D341Med (cell line): ENCODE results near the gene PLD4.
"Not testable (repeated sequence)": the region's sequence is repeated elsewhere in the genome, so short reads cannot be mapped to it uniquely, and the experiment has no call there.

ENCODE experiments used
- DNase-seq: peaks from one replicate; pipeline ENCODE4 v3.0.0; 2012; ENCODE audit warnings: low spot score

Gene PLD4, protein sequence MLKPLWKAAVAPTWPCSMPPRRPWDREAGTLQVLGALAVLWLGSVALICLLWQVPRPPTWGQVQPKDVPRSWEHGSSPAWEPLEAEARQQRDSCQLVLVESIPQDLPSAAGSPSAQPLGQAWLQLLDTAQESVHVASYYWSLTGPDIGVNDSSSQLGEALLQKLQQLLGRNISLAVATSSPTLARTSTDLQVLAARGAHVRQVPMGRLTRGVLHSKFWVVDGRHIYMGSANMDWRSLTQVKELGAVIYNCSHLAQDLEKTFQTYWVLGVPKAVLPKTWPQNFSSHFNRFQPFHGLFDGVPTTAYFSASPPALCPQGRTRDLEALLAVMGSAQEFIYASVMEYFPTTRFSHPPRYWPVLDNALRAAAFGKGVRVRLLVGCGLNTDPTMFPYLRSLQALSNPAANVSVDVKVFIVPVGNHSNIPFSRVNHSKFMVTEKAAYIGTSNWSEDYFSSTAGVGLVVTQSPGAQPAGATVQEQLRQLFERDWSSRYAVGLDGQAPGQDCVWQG

DNA sequence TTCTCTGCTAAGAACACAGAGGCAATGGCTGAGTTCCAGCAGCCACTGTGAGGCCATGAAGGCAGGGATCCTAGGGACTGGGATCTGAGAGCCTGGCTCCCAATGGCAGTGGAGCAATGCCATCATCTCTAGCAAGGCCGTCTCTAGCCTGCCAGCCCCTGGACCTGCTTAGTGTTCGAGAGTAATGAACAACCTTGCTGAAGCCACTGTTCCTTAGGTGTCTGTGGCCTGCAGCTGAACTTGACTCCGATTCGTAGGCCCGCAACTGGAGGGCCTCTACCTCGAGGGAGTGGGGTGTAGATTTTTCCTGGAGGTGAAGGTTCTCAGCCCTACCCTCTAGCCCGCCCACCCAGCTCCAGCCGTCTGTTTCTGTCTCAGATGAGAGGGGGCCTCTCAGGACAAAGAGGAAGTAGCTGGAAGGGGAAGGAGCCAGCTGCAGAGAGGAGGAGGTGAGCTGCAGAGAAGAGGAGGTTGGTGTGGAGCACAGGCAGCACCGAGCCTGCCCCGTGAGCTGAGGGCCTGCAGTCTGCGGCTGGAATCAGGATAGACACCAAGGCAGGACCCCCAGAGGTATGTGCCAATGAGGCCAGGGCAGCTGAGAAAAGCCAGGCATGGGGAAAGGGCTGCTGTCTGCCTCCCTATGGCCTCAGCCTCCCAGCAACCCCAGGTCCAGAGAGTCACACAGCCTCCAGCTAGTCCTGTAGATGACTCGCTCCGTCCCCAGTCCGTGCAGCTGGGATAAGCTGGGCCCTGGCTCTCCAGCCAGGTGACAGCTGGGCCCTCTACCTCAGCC lies at the start of gene PLD4:
Gene PLD4, plus strand, starts transcription at position 459 of the 793 bp plus-strand sequence. CDS start 2,262 bp downstream, outside the sequence.
- no peak for DNase-seq

DNA sequence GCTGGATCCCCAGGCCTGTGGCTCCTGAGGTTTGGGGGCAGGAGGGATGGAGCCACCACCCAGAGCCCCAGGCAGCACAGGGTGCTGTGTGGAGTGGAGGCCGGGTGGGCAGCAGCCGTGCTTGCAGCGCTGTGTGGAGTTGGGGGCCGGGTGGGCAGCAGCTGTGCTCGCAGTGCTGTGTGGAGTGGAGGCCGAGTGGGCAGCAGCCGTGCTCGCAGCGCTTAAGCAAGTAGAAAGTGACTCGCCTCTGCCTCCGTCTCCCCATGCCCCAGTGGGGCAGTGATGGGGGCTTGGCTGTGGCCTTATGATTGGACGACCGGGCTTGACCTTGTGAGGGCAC lies 49.3 kb upstream of the PLD4 start:
- no peak for DNase-seq

DNA sequence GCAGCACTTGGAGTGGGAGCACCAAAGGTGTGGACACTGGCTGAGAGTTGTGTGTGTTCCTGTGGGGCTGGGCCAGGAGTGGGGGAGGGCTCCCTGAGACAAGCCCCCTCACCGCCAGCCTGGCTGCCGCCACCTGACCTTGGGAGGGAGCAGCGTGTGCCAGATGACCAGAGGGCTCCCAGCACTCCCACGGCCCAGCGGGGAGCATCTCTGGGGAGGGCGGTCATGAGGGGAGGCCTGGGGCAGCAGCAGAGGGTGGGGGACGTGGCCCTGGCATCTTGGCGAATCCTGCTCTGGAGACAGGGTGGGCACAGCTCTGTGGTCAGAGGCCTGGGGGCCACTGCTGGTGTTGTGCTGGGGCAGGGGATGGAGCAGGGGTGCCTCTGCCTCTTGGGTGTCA lies 48.9 kb upstream of the PLD4 start:
- DNase-seq = no peak

DNA sequence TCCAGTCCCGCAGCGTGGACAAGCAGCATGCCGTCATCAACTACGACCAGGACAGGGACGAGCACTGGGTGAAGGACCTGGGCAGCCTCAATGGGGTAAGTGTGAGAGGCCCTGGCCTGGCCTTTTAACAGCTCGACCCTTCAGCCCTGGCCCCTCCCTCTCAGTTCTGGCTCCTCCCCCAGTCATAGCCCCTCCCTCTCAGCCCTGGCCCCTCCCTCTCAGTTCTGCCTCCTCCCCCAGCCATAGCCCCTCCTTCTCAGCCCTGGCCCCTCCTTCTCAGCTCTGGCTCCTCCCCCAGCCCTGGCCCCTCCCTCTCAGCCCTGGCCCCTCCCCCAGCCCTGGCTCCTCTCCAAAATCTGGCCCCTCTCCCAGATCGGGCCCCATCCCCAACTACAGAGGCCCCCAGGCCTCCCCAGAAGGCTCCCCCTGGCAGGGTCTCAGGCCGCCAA lies 48.4 kb upstream of the PLD4 start:
- peak; percentile 74 for DNase-seq

DNA sequence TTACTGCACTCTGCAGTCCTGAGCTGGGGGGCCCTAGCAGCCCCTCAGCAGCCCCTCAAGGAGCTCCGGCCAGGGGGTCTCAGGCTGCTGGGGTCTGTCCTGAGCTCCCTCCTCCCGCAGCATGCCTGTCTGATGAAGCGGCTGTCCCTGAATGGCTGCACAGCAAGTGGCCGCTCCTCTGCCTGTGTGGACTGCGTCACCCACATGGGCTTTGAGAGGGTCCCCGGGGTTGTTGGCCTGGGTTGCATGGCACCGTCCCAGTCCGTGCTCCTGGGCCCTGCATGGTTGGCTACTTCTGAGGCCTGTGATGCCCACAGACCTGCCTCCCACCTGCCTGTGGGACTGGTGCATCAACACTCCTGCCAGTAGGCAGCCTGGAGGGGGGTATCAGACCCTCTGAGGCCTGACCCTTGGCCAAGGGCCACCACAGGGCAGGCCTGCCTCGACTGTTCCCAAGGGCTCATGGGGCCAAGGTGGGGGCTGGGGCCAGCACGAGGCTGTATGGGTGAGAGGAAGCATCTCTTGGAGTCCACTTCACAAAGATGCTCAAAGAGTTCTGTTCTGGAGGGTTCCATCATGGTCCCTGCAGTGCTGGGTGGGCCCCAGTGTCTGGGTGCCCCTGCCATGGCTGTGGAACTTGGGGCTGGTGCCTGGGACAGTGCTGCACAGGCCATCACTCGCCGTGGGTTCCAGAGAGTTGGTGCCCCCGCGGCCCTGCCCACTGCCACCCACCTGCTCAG lies 47.4 kb upstream of the PLD4 start:
- DNase-seq = no peak

DNA sequence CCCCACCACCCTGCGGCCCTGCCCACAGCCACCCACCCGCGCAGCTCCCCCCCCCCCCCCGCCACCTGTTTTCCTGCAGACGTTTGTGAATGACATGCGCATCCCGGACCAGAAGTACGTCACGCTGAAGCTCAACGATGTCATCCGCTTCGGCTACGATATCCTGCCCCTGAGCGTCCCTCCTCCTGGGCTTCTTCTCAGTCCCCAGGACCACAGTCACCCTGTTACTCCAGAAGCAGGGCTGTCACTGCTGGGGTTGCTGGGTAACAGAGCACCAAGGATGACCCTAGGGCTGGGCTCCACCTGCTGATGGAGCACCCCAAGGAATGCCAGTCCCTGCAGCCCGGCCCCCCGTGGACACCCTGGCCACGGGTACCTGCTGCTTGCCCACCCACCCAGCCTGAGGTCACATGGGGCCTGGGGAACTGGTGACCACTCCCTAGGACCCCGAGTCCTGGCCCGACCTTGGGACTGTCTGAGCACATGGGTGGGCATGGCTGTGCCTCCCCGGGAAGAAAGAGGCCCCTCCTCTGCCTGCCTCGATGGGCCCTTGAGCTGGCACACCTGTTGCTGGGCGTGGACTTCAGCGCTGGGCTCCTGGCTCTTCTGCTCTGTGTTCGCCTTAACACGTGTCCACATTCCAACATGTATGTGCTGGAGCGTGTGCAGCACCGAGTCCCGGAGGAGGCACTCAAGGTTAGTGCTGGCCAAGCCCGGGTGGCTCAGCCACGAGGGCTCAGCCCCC lies 46.7 kb upstream of the PLD4 start:
- DNase-seq = no peak

DNA sequence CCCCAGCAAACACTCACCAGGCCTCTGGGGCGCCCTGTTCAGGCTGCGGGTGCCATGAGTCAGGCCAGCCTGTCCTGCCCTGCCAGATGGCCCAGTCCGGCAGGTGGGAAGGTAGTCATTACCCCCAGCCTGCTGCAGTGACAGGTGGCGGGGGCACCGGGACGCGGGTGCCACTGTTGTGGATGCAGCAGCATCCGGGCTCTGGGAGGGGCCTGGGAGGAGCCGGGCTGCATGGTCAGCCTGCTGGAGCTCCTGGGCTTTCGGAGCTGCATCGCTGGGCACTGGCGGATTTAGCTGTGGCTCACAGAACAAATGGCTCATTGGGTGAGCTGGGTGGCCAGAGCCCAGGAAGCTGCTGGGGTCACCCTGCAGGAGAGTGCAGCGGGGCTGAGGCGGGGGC lies 46.1 kb upstream of the PLD4 start:
- DNase-seq = no peak

DNA sequence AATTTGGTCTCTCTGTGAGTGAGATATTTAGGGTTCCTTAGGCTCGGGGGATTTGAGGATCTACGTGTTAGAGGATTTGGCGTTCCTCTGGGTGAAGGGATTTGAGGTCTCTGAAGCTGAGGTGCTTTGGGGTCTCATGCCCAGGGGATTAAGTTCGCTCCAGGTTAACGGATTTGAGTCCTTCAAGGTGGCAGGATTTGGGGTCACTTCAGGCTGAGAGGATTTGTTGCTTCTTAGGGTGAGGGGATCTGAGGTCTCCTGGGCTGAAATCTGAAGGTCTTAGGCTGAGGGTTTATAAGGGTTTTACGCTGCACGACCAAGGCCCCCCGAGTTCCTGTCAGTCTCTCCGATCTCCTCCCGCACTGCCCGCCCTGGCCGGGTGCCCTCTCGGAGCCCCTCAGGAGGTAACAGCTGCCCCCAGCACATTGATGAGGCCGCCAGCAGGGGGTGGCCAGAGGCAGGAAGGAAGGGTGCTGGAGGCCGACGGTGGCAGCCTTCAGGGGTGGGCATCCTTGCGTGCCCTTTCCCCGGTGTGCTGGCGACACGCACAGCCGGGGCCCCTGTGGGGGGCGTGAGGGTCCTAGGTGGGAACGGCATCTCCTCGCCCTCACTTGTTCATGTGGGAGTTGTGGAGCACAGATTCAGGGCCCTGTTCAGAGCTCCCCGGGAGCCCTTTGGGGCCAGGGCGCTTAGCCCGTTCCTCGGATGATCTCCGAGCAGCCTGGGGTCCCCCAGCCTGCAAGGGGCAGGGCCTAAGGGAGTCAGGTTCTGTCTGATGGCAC lies 45.3 kb upstream of the PLD4 start:
- DNase-seq = no peak

DNA sequence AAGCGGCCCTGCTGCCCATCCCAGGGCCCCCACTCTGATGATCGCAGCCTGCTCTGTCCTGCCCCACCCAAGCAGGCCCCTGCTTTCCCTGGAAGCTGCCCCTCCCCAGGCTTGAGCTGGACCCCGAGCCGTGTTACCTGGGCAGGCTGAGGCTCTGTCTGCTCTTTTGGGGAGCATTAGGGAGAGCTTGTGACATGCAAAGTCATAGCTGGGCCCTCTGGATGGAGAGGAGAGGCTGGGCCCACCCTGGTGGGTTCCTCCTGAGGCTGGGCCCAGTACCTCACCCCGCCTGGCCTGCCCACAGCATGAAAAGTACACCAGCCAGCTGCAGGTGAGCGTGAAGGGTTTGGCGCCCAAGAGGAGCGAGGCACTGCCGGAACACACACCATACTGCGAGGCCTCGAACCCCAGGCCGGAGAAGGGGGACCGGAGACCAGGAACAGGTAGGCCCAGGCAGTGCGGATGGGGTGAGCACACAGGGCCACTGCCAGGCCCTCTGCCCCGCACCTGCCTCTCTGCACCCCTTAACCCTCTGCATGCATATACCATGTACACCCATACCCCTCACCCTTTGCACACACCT lies 44.6 kb upstream of the PLD4 start:
- no peak for DNase-seq

DNA sequence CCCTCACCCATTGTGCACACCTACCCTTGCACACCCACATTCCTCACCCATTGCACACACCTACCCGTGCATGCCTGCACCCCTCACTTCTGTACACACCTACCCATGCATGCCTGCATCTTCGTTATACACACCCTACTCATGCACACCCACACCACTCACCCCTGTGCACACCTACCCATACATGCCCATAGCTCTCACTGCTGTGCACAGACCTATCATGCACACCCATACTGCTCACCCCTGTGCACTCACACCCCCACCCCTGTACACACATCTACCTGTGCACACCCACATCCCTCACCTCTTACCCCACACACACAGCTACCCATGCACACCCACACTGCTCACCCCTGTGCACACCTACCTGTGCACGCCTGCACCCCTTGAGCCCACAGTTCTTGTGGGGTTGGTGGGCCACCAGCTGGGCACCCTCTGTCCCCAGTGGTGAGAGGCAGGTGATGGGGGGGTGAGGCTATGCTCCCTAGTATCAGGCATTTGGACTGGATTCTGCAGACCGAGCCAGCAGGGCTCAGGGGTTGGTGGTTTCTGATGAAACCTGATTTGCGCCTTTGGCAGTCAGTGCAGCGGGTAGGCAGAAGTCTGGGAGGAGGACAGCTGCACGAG lies 44.0 kb upstream of the PLD4 start:
- DNase-seq = no peak

DNA sequence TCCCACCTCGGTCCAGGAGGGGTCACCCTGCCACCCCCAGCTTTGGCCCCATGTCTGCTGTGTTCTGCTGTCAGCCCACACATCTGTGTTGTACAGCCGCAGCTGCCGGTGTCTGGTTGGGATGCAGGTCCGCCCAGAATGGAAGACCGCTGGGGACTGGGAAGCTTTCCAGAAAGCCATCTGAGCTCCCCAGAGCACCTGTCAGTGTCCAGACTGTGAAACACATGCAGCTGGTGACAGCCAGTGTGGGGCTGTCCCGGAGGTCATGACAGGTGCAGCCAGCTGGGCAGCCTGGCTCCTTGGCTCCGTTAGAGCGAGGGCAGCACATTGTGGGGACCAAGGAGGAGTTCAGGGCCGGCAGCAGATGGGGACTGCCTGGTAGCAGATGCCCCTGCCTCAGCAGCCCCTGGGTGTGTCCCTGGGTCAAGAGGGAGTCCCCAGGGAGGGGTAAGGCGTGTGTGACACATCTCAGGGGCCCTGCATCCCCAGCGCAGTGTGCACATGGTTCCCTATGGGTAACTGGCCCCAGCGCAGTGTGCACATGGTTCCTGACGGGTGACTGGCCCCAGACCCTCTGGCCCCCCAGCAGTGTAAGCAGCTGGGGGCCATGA lies 43.2 kb upstream of the PLD4 start:
- peak; percentile 69 for DNase-seq

DNA sequence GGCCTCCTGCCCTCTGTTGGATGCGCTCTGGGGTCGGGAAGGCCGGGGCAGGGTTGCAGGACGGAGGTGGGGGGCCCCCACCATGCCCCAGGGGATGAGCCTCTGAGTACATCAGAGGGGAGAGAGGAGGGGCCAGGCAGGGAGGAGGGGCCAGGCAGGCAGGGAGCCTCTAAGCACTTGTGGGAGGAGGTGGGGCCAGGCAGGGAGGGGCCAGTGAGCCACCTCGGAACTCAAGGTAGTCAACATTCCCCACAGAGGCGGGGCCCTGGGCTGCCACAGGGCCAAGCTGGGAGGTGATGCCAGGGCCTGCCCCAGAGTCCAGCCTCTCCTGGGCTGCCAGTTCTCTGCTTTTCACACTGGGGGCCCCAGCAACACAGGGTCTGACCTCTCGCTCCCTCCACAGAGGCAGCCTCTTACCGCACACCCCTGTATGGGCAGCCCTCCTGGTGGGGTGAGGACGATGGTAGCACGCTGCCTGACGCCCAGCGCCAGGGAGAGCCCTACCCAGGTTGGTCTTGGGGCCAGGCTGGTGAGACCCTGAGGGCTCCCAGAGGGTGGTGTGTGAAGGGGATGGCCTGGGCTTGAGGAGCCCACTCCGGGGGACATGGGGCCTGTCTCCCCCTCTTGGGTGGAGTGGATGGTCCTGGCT lies 42.2 kb upstream of the PLD4 start:
- no peak for DNase-seq

DNA sequence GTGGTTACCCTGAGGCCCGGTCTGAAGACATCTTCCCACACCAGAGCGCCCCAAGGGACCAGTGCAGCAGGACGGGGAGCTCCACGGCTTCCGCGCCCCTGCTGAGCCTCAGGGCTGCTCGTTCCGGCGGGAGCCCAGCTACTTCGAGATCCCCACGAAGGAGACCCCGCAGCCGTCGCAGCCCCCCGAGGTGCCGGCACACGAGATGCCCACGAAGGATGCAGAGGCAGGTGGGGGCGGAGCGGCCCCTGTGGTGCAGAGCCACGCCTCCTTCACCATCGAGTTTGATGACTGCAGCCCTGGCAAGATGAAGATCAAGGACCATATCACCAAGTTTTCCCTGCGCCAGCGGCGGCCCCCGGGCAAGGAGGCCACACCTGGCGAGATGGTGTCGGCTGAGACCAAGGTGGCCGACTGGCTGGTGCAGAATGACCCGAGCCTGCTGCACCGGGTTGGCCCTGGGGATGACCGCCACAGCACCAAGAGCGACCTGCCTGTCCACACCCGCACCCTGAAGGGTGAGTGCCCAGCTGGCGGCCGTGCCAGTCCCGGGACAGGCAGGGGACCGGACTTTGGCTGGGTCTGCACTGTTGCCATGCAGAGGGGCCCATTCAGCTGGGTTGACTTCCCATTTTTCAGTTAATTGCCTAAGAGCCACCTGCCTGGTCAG lies 41.6 kb upstream of the PLD4 start:
- no peak for DNase-seq

DNA sequence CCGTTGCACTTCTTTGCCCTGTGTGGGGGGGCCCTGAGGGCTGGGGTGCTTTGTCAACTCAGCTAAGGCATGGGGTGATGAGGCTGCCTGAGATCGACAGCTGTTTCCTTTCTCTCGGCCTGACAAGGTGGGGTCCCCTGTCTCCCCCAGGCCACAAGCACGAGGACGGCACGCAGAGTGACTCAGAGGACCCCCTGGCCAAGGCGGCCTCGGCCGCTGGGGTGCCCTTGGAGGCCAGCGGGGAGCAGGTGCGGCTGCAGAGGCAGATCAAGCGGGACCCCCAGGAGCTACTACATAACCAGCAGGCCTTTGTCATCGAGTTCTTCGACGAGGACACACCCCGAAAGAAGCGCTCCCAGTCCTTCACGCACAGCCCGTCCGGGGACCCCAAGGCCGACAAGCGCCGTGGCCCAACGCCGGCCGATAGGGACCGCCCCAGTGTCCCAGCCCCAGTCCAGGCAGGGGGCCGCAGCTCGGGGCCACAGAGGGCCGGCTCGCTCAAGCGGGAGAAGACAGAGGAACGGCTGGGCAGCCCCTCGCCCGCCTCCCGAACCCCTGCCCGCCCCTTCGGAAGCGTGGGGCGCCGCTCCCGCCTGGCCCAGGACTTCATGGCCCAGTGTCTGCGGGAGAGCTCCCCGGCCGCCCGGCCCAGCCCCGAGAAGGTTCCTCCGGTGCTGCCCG lies 40.9 kb upstream of the PLD4 start:
- DNase-seq = no peak

DNA sequence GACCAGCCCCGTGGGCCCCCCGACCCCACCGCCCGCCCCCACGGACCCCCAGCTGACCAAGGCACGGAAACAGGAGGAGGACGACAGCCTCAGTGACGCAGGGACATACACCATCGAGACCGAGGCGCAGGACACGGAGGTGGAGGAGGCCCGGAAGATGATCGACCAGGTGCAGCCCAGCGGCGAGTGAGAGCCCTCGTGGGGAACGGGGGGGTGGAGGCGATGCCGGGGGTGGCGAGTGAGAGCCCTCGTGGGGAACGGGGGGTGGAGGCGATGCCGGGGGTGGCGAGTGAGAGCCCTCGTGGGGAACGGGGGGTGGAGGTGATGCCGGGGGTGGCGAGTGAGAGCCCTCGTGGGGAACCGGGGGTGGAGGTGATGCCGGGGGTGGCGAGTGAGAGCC lies 40.3 kb upstream of the PLD4 start:
- DNase-seq = not testable (repeated sequence)

DNA sequence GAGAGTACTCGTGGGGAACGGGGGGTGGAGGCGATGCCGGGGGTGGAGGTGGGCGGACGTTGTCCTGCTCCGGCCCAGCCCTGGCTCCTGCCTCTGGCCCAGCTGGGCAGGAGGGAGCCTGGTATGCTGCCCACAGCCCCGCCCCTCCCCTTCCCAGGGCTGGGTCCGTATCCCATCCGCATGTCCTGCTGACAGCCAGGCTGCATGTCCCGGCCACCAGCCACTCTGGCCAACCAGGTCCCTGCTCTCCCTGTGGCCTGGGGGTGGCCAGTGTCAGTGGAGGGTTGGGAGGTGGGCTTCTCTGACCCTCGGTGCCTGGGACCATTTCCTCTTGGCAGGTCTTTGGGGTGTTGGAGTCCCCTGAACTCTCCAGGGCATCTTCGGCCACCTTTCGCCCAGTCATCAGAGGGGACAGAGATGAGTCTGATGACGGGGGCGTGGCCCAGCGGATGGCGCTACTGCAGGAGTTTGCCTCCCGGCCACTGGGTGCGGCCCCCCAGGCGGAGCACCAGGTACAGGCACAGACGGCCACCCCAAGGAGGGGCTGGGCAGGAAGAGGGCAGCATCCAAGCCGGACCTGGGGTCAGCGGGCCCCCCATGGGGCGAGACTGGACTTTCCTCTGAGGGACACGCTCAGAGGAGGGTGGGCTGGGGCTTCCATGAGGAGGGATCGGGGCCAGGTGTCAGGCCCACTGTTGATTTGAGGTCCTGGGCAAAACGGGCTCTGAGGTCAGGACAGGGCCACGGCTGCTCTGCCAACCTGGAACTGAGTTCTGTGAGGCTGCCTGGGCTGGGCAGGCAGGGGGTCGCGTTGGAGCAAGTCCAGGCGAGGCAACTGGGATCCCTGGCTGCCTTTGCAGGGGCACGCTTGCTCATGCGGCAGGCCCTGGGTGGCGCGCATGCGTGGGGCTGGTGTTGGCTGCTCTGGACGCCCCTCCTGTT lies 39.4 kb upstream of the PLD4 start:
- no peak for DNase-seq
